K562 (cell line): Measurements from ENCODE around the gene MGAT1. TPM values are rescaled to one million over a fixed set of nuclear protein-coding genes. Genes with fewer than 3 reads are reported as not detected.

Source experiments
- CHD1 ChIP-seq: fragments of 200-600 bp; sonication (generic); IDR thresholded peaks from one replicate; pipeline ENCODE4 v1.6.1; 2012; ENCODE audit warnings: mild to moderate bottlenecking, moderate library complexity, low read length, inconsistent platforms
- CXXC5 ChIP-seq: fragments of 250-450 bp; sonication (Bioruptor Pico); IDR thresholded peaks from 2 replicates; pipeline ENCODE4 v1.8.0; 2022; ENCODE audit warnings: inconsistent platforms, mild to moderate bottlenecking, moderate library complexity
- ETS2 ChIP-seq: IDR thresholded peaks from 2 replicates; pipeline ENCODE4 v1.6.1; 2016; ENCODE audit warnings: borderline replicate concordance, missing genetic modification characterization, mild to moderate bottlenecking, moderate library complexity, missing compliant biosample characterization; ENCODE audit not compliant: poor library complexity, severe bottlenecking
- FOSL1 ChIP-seq: fragments of 200-800 bp; sonication (Bioruptor generic); conservative IDR thresholded peaks from 2 replicates; pipeline ENCODE4 v1.6.1; 2016; ENCODE audit warnings: missing genetic modification characterization, missing compliant biosample characterization
- IFI16 ChIP-seq: fragments of 250-450 bp; sonication (Bioruptor Pico); IDR thresholded peaks from 2 replicates; pipeline ENCODE4 v2.1.2; 2022; ENCODE audit warnings: mild to moderate bottlenecking, inconsistent platforms
- MAFG ChIP-seq: fragments of 450-650 bp; conservative IDR thresholded peaks from 2 replicates; pipeline ENCODE4 v1.6.1; 2016; ENCODE audit warnings: missing genetic modification characterization, missing compliant biosample characterization
- POLR2B ChIP-seq: fragments of 450-650 bp; IDR thresholded peaks from 2 replicates; pipeline ENCODE4 v1.6.1; 2018; ENCODE audit warnings: low read depth; ENCODE audit not compliant: partially characterized antibody
- SIN3B ChIP-seq: fragments of 450-650 bp; IDR thresholded peaks from 2 replicates; pipeline ENCODE4 v1.6.1; 2017; ENCODE audit warnings: low read depth, mild to moderate bottlenecking, moderate library complexity
- THRAP3 ChIP-seq: fragments of 450-650 bp; IDR thresholded peaks from 2 replicates; pipeline ENCODE4 v1.6.1; 2016; ENCODE audit warnings: mild to moderate bottlenecking, inconsistent platforms, borderline replicate concordance
- TOE1 ChIP-seq, 2 experiments: fragments of 450-650 bp in 1 of 2; sonication (generic) in 1 of 2; formaldehyde crosslinking in 1 of 2; IDR thresholded peaks; 2 replicates each; pipeline versions ENCODE4 v1.7.1 to v1.8.0; 2016 to 2022; ENCODE audit warnings: borderline replicate concordance in 2 of 2, mild to moderate bottlenecking in 2 of 2, antibody characterized with exemption in 1 of 2, inconsistent platforms in 1 of 2, low read depth in 1 of 2, missing genetic modification reagents in 1 of 2, moderate library complexity in 1 of 2
- ZNF212 ChIP-seq: fragments of 450-650 bp; formaldehyde crosslinking; IDR thresholded peaks from 2 replicates; pipeline ENCODE4 v1.4.0; 2020; ENCODE audit warnings: mild to moderate bottlenecking
- ZNF785 ChIP-seq: fragments of 250-450 bp; sonication (Bioruptor Pico); IDR thresholded peaks from 2 replicates; pipeline ENCODE4 v1.4.0; 2020; ENCODE audit warnings: mild to moderate bottlenecking
- polyA plus RNA-seq, 8 experiments: library from polyadenylated mRNA; depleted of rRNA in 4 of 8; stranded (reverse) in 5 of 8; unstranded in 3 of 8; fragments of >200 nt; fragmentation: Nextera tagmentation in 2 of 8; fragmentation: Illumina TruSeq in 1 of 8; extraction: Ambion mirVana in 2 of 8; extraction: Trizol in 1 of 8; gene quantifications; 2 replicates each; pipeline versions ENCODE4 v1.2.1 to v1.2.3, GENCODE V29; 2011 to 2014; ENCODE audit warnings: inconsistent platforms in 1 of 8, missing spikeins in 1 of 8
- total RNA-seq, 7 experiments: library from RNA; depleted of rRNA in 6 of 7; stranded (reverse); fragments of >200 nt in 6 of 7; fragmentation: Illumina TruSeq in 2 of 7; extraction: Trizol in 2 of 7; gene quantifications; 2 replicates each; pipeline versions ENCODE4 v1.2.1 to v1.2.3, GENCODE V29; 2011 to 2021; ENCODE audit warnings: low replicate concordance in 1 of 7
- TF ChIP-seq, protein P1 (sequence below): fragments of 250-450 bp; sonication (Bioruptor Pico); IDR thresholded peaks from 2 replicates; pipeline ENCODE4 v1.5.0; 2021; ENCODE audit warnings: mild to moderate bottlenecking, moderate library complexity
- TF ChIP-seq, protein P2 (sequence below): fragments of 450-650 bp; IDR thresholded peaks from 2 replicates; pipeline ENCODE4 v1.6.1; 2017; ENCODE audit warnings: antibody characterized with exemption, mild to moderate bottlenecking
- TF ChIP-seq, protein P3 (sequence below): fragments of 200-800 bp; sonication (Bioruptor generic); IDR thresholded peaks from 2 replicates; pipeline ENCODE4 v1.6.1; 2017; ENCODE audit warnings: missing genetic modification characterization, missing compliant biosample characterization
- TF ChIP-seq, protein P4 (sequence below): fragments of 250-450 bp; sonication (Bioruptor Pico); IDR thresholded peaks from 2 replicates; pipeline ENCODE4 v1.8.0; 2021; ENCODE audit warnings: borderline replicate concordance, mild to moderate bottlenecking, moderate library complexity; ENCODE audit not compliant: poor library complexity, severe bottlenecking

The MGAT1 gene
- total and polyA plus RNA-seq, 9 of the 15 experiments (the other 6 are each of a cell fraction or from before 2014, with no cell fraction given): 3.9 to 82.7 (median 44.5) TPM

DNA sequence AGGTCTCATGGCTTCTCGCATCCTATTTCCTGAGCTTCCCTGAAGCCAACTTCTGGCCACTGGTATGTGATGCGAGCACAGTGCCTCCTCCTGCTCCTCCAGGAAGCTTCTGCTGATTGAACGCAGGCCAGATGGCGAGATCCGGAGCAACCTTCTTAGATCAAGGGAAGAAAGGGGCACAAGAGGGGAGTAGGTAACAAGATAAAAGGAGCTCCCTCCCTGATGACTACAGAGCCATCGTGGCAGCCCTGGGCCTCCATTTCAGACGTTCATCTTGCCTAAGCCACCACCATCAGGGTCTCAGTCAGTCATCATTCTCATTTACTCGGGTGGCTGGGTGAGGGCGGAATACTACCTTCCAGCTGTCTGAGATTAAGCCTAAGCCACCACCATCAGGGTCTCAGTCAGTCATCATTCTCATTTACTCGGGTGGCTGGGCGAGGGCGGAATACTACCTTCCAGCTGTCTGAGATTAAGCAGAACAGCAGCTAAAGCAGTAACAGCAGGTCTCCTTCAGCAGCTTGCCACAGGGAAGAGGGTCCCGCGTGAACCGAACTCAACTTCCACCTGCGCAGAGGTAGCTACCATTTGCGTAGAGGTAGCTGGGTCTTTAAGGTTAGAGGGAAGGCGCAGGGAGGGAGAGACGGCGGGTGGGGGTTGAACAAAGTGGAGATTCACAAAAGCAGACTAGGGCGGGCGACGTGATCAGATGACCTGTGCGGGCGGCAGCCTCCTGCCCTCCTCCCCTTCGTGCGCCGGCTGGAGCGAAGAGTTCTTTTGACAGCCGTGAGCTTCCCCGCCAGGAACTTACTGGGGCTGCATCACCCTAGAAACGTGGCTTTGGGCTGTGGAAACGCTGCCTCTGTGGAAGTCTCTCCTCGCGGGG is 27.9 kb upstream of the MGAT1 start (continued):
- no peak; the same call in none of the 2 replicates for TF ChIP-seq CXXC5 (CRISPR knock-in tag)
- no peak for TF ChIP-seq THRAP3
- TF ChIP-seq ETS2: no peak
- TF ChIP-seq, protein P1, sequence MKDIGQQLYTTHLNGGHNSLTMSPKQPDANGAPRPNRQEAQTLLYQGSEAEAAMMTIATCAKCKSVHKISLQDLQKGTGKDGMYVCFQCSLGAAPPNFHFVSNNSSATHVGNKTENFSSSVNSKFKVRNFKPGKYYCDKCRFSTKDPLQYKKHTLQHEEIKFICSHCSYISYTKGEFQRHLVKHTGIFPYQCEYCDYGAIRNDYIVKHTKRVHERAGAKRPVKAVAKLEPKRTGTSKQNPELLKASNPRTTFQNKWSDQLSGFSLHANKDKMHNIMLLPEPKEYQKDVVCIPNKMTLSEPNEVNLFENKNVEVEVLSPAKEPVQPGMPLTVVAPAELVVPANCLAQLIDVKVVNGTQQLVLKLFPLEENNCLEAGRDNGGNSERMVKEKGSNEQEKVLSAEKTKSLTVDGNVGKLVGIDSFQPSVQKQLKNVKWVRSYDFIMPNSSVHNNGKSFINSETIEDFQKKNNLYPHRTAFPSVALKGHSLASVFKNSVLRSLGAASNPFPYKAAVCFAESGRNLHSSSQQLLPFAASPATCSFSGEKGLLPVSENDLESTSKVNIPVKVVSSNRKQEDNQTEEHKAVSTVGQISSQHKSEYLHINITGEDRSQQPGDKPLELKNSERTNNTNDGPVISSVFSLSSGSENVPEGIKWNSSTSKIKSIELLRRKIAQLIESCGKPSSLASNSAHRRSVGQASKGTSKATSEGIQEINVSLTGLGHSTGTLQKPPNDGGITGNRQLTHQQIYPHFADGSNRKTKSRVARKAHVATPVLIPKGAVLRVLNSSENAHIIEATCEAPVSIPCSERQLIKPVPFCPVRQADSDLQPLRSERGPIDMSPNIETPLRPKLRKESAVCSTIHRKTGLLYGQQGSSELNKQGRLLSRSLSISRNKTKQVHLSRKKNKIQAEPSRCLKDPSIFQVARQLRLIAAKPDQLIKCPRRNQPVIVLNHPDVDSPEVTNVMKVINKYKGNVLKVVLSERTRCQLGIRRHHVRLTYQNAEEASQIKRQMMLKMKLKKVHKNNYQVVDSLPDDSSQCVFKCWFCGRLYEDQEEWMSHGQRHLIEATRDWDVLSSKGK (CRISPR knock-in tag): no peak
- TF ChIP-seq, protein P2, sequence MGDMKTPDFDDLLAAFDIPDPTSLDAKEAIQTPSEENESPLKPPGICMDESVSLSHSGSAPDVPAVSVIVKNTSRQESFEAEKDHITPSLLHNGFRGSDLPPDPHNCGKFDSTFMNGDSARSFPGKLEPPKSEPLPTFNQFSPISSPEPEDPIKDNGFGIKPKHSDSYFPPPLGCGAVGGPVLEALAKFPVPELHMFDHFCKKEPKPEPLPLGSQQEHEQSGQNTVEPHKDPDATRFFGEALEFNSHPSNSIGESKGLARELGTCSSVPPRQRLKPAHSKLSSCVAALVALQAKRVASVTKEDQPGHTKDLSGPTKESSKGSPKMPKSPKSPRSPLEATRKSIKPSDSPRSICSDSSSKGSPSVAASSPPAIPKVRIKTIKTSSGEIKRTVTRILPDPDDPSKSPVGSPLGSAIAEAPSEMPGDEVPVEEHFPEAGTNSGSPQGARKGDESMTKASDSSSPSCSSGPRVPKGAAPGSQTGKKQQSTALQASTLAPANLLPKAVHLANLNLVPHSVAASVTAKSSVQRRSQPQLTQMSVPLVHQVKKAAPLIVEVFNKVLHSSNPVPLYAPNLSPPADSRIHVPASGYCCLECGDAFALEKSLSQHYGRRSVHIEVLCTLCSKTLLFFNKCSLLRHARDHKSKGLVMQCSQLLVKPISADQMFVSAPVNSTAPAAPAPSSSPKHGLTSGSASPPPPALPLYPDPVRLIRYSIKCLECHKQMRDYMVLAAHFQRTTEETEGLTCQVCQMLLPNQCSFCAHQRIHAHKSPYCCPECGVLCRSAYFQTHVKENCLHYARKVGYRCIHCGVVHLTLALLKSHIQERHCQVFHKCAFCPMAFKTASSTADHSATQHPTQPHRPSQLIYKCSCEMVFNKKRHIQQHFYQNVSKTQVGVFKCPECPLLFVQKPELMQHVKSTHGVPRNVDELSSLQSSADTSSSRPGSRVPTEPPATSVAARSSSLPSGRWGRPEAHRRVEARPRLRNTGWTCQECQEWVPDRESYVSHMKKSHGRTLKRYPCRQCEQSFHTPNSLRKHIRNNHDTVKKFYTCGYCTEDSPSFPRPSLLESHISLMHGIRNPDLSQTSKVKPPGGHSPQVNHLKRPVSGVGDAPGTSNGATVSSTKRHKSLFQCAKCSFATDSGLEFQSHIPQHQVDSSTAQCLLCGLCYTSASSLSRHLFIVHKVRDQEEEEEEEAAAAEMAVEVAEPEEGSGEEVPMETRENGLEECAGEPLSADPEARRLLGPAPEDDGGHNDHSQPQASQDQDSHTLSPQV: peak; percentile 22; the same call in 1 of the 2 replicates
- TF ChIP-seq POLR2B: no peak
- TF ChIP-seq, protein P3, sequence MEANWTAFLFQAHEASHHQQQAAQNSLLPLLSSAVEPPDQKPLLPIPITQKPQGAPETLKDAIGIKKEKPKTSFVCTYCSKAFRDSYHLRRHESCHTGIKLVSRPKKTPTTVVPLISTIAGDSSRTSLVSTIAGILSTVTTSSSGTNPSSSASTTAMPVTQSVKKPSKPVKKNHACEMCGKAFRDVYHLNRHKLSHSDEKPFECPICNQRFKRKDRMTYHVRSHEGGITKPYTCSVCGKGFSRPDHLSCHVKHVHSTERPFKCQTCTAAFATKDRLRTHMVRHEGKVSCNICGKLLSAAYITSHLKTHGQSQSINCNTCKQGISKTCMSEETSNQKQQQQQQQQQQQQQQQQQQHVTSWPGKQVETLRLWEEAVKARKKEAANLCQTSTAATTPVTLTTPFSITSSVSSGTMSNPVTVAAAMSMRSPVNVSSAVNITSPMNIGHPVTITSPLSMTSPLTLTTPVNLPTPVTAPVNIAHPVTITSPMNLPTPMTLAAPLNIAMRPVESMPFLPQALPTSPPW (CRISPR knock-in tag): peak; percentile 69
- TF ChIP-seq SIN3B: no peak
- TF ChIP-seq MAFG (tag): no peak
- no peak for TF ChIP-seq IFI16 (CRISPR knock-in tag)
- no peak for TF ChIP-seq ZNF212
- peak; percentile 52; the same call in 1 of the 2 replicates for TF ChIP-seq TOE1 (IDR thresholded peaks at IDR 0.05; ENCODE audit: borderline replicate concordance)
- no peak for TF ChIP-seq TOE1 (CRISPR knock-in tag; IDR thresholded peaks at IDR 0.05; ENCODE audit: borderline replicate concordance, low read depth)
- TF ChIP-seq CHD1: no peak
- TF ChIP-seq, protein P4, sequence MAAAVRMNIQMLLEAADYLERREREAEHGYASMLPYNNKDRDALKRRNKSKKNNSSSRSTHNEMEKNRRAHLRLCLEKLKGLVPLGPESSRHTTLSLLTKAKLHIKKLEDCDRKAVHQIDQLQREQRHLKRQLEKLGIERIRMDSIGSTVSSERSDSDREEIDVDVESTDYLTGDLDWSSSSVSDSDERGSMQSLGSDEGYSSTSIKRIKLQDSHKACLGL: no peak
- no peak for TF ChIP-seq ZNF785 (CRISPR knock-in tag)
- 0 out of 2 replicates have a peak, but pooled peaks have one; percentile 9 for TF ChIP-seq FOSL1 (tag)
